Activated T-helper 1 cell treated with anti-CD3 and anti-CD28 coated beads, Interleukin-12 subunit alpha, Interleukin-12 subunit beta, Interleukin-2, Interleukin-4 antibody, amounts not matched to agents 30 ng/mL and 10 ng/mL and 1 ng/mL, durations not matched to agents 14 hours and 24 hours and 36 hours (primary cell): ENCODE data around the gene DNLZ. TPM values are rescaled to one million over a fixed set of nuclear protein-coding genes. Genes with fewer than 3 reads are reported as not detected.

Source experiments
- DNase-seq: peaks from one replicate; pipeline ENCODE4 v3.0.0; 2021; ENCODE audit warnings: low spot score
- H3K27ac Mint-ChIP-seq: one replicate; pipeline ENCODE4 v1.8.0; 2021; ENCODE audit warnings: mild to moderate bottlenecking, mixed read lengths
- H3K27me3 Mint-ChIP-seq: one replicate; pipeline ENCODE4 v1.8.0; 2022; ENCODE audit warnings: mild to moderate bottlenecking, moderate library complexity, mixed read lengths; ENCODE audit not compliant: insufficient read depth
- H3K36me3 Mint-ChIP-seq: one replicate; pipeline ENCODE4 v1.8.0; 2021; ENCODE audit warnings: low read depth, mixed read lengths
- H3K4me1 Mint-ChIP-seq: one replicate; pipeline ENCODE4 v1.8.0; 2021; ENCODE audit warnings: low read depth, mixed read lengths
- H3K4me3 Mint-ChIP-seq: one replicate; pipeline ENCODE4 v1.8.0; 2021; ENCODE audit warnings: mild to moderate bottlenecking, moderate library complexity, mixed read lengths
- H3K9me3 Mint-ChIP-seq: one replicate; pipeline ENCODE4 v1.8.0; 2021; ENCODE audit warnings: mixed read lengths
- intact Hi-C: fragments of 100-400 bp; cut with micrococcal nuclease; formaldehyde crosslinking; loops from one replicate; pipeline ENCODE4 v1.15.1; 2024
- total RNA-seq: library from RNA; stranded (reverse); gene quantifications from 2 replicates; pipeline ENCODE4 v1.2.3, GENCODE V29; 2022

DNLZ gene
- total RNA-seq, 1 donor from 2014 or later = 35.2 TPM

GRCh38 chr9:136331030-136331429 lies 32.5 kb downstream of the DNLZ start:
- H3K36me3 Mint-ChIP-seq = no peaks in the 10 kb centered on the region
- H3K4me1 Mint-ChIP-seq = no peaks in the 10 kb centered on the region
- no peak overlapping the region for H3K27ac Mint-ChIP-seq
- no peaks in the 10 kb centered on the region for H3K27me3 Mint-ChIP-seq
- DNase-seq = no peak
- intact Hi-C loops = no loop called here
- no peaks in the 10 kb centered on the region for H3K9me3 Mint-ChIP-seq
- no peak overlapping the region for H3K4me3 Mint-ChIP-seq

GRCh38 chr9:136330406-136330990 lies 33.0 kb downstream of the DNLZ start:
- Mint-ChIP-seq H3K9me3 (no peaks in the 10 kb centered on the region), H3K27ac (no peak overlapping the region), H3K4me1 (no peaks in the 10 kb centered on the region), H3K36me3 (no peaks in the 10 kb centered on the region), H3K27me3 (no peaks in the 10 kb centered on the region), H3K4me3 (no peak overlapping the region)
- intact Hi-C loops = no loop called here
- no peak for DNase-seq

- Mint-ChIP-seq H3K4me3 (no peak overlapping the region), H3K27me3 (no peaks in the 10 kb centered on the region)
- intact Hi-C loops = no loop called here
Observed at GRCh38 chr9:136329636-136330405, 33.7 kb downstream of the DNLZ start.

GRCh38 chr9:136329211-136329627 lies 34.3 kb downstream of the DNLZ start:
- no peaks in the 10 kb centered on the region for H3K9me3 Mint-ChIP-seq
- no peak for DNase-seq
- H3K36me3 Mint-ChIP-seq = no peaks in the 10 kb centered on the region
- intact Hi-C loops = no loop called here
- no peak overlapping the region for H3K27ac Mint-ChIP-seq
- H3K4me3 Mint-ChIP-seq = peak overlapping the region; percentile 61
- no peaks in the 10 kb centered on the region for H3K4me1 Mint-ChIP-seq
- no peaks in the 10 kb centered on the region for H3K27me3 Mint-ChIP-seq

More at GRCh38 chr9:136329636-136330405, 33.7 kb downstream of the DNLZ start:
- Mint-ChIP-seq H3K4me1 (no peaks in the 10 kb centered on the region), H3K36me3 (no peaks in the 10 kb centered on the region), H3K9me3 (no peaks in the 10 kb centered on the region), H3K27ac (no peak overlapping the region)
- no peak for DNase-seq

GRCh38 chr9:136328622-136329041 lies 34.9 kb downstream of the DNLZ start:
- DNase-seq = no peak
- Mint-ChIP-seq H3K27ac (no peak overlapping the region), H3K4me1 (no peaks in the 10 kb centered on the region), H3K9me3 (no peaks in the 10 kb centered on the region), H3K27me3 (no peaks in the 10 kb centered on the region), H3K4me3 (peak overlapping the region; percentile 61), H3K36me3 (no peaks in the 10 kb centered on the region)
- intact Hi-C loops = no loop called here

- no peak overlapping the region for H3K27ac Mint-ChIP-seq
Observed at GRCh38 chr9:136328011-136328621, 35.4 kb downstream of the DNLZ start.

GRCh38 chr9:136327304-136327974 lies 36.1 kb downstream of the DNLZ start, which contains the start of gene GPSM1:
Gene GPSM1 (plus strand): TSS chr9:136327539. CDS start chr9:136327696, 157 bp downstream.
- DNase-seq = peak; percentile 38
- Mint-ChIP-seq H3K4me1 (no peaks in the 10 kb centered on the region), H3K9me3 (no peaks in the 10 kb centered on the region), H3K27ac (no peak within 1 kb of the TSS), H3K27me3 (peaks cover 1% of the 10 kb centered on the region), H3K4me3 (peak within 1 kb of the TSS; percentile 61), H3K36me3 (no peaks in the 10 kb centered on the region)
- intact Hi-C loops = no loop called here

More at GRCh38 chr9:136328011-136328621, 35.4 kb downstream of the DNLZ start:
- Mint-ChIP-seq H3K4me3 (peak overlapping the region; percentile 61), H3K36me3 (no peaks in the 10 kb centered on the region), H3K4me1 (no peaks in the 10 kb centered on the region), H3K27me3 (no peaks in the 10 kb centered on the region), H3K9me3 (no peaks in the 10 kb centered on the region)
- intact Hi-C loops = no loop called here
- DNase-seq = no peak

- DNase-seq = no peak
- no peaks in the 10 kb centered on the region for H3K36me3 Mint-ChIP-seq
- no peaks in the 10 kb centered on the region for H3K9me3 Mint-ChIP-seq
- H3K4me3 Mint-ChIP-seq = peak overlapping the region; percentile 61
- H3K27me3 Mint-ChIP-seq = peaks cover 3% of the 10 kb centered on the region
- H3K27ac Mint-ChIP-seq = no peak overlapping the region
- no peaks in the 10 kb centered on the region for H3K4me1 Mint-ChIP-seq
- intact Hi-C loops = no loop called here
Observed at GRCh38 chr9:136326761-136327303, 36.7 kb downstream of the DNLZ start.

GRCh38 chr9:136326061-136326760 lies 37.3 kb downstream of the DNLZ start:
- Mint-ChIP-seq H3K9me3 (no peaks in the 10 kb centered on the region), H3K27me3 (peaks cover 3% of the 10 kb centered on the region), H3K36me3 (no peaks in the 10 kb centered on the region), H3K4me1 (no peaks in the 10 kb centered on the region), H3K27ac (no peak overlapping the region), H3K4me3 (no peak overlapping the region)
- DNase-seq = no peak
- intact Hi-C loops = no loop called here

- no peaks in the 10 kb centered on the region for H3K36me3 Mint-ChIP-seq
- no peak for DNase-seq
- H3K9me3 Mint-ChIP-seq = no peaks in the 10 kb centered on the region
- intact Hi-C loops = no loop called here
- H3K4me3 Mint-ChIP-seq = no peak overlapping the region
- H3K27ac Mint-ChIP-seq = no peak overlapping the region
- H3K27me3 Mint-ChIP-seq = peaks cover 7% of the 10 kb centered on the region
- no peaks in the 10 kb centered on the region for H3K4me1 Mint-ChIP-seq
Observed at GRCh38 chr9:136325358-136325757, 38.2 kb downstream of the DNLZ start.

- Mint-ChIP-seq H3K36me3 (no peaks in the 10 kb centered on the region), H3K27me3 (peaks cover 7% of the 10 kb centered on the region), H3K27ac (no peak overlapping the region), H3K4me3 (no peak overlapping the region), H3K9me3 (no peaks in the 10 kb centered on the region), H3K4me1 (no peaks in the 10 kb centered on the region)
- intact Hi-C loops = no loop called here
- DNase-seq = no peak
Observed at GRCh38 chr9:136324501-136325300, 38.8 kb downstream of the DNLZ start.
